ENCODE data around the gene COX5A. TPM values are rescaled to one million over a fixed set of nuclear protein-coding genes. Genes with fewer than 3 reads are reported as not detected.

The COX5A gene
- total and polyA plus RNA-seq, 2 of the 4 experiments (the other 2 are of a cell fraction), result 39.8 to 141 TPM

GRCh38 chr15:74955796-74956647 lies 18.1 kb upstream of the COX5A start:
- no TSS peak for BruUV-seq (replicated peaks)
- Histone ChIP-seq H3K36me3 (ENCODE audit: control insufficient read depth, insufficient read depth, low read length) (no peaks in the 10 kb centered on the region), H2BK120ac (ENCODE audit: low read depth, low read length) (no peak overlapping the region), H2AK5ac (ENCODE audit: low read depth, low read length) (peak overlapping the region; percentile 36; the same call in 1 of the 2 replicates), H3K4me3 (ENCODE audit: insufficient read depth, low read depth, low read length) (peak overlapping the region; percentile 30), H4K20me1 (ENCODE audit: insufficient read depth, low read length) (no peaks in the 10 kb centered on the region; the same call in 1 of the 2 replicates), H3K79me1 (ENCODE audit: low read depth in 1 of 2, low read length in 2 of 2) (no peaks in the 10 kb centered on the region), H3K18ac (ENCODE audit: low read depth, low read length) (no peak overlapping the region), H3K56ac (ENCODE audit: extremely low read depth, insufficient read depth, low read length) (no peak overlapping the region), H3K14ac (replicated peaks; ENCODE audit: low read depth, low read length) (no peak overlapping the region), H3K4me1 (ENCODE audit: control insufficient read depth, insufficient read depth, low read length) (peaks cover 8% of the 10 kb centered on the region; the same call in 1 of the 2 replicates), H2AFZ (replicated peaks; ENCODE audit: low read length, poor library complexity) (peak overlapping the region; percentile 92), H3K9me1 (ENCODE audit: insufficient read depth, low read length) (no peaks in the 10 kb centered on the region), H3K27ac (ENCODE audit: insufficient read depth, low read length) (no peak overlapping the region; the same call in 1 of the 2 replicates), H3K9me3 (ENCODE audit: control insufficient read depth, insufficient read depth, low read length) (no peaks in the 10 kb centered on the region), H3K27me3 (ENCODE audit: control insufficient read depth, insufficient read depth, low read length) (peaks cover 41% of the 10 kb centered on the region), H2BK15ac (ENCODE audit: low read depth, low read length) (no peak overlapping the region), H4K8ac (ENCODE audit: low read depth in 2 of 2, low read length in 2 of 2) (no peak overlapping the region), H3K4ac (ENCODE audit: low read depth, low read length) (no peak overlapping the region), H3K9ac (ENCODE audit: low read depth, low read length) (no peak overlapping the region), H3K23ac (ENCODE audit: low read depth, low read length) (no peak overlapping the region), H4K5ac (ENCODE audit: low read depth, low read length) (no peak overlapping the region), H4K91ac (ENCODE audit: insufficient read depth, low read depth, low read length) (no peak overlapping the region), H2AK9ac (replicated peaks; ENCODE audit: low read depth, low read length, poor library complexity) (peak overlapping the region; percentile 78), H2BK20ac (ENCODE audit: low read depth, low read length) (no peak overlapping the region), H3K4me2 (ENCODE audit: low read depth, low read length) (peak overlapping the region; percentile 17), H2BK5ac (ENCODE audit: low read depth, low read length, poor library complexity, severe bottlenecking) (no peak overlapping the region)
- CTCF ChIA-PET, result interaction anchor here (1.5 kb wide), 1 partner anchor 39 kb away, joined by 3 read pairs; the partner anchor contains the start of gene SCAMP5
- 19% methylated on average over 41 of the region's 88 CpGs; no CpG with 5 or more reads in 1 of the 2 experiments for WGBS, 2 experiments (ENCODE audit: extremely low coverage in 2 of 2, insufficient read length in 1 of 2)
- in situ Hi-C loops (cut with MboI; ENCODE audit: low sequenced_read_pairs) (no loop called here), intact Hi-C loops (cut with micrococcal nuclease) (loop anchor here (2.0 to 10.0 kb wide), 2 partner anchors 249 to 581 kb away; no protein-coding TSS in a partner anchor), dilution Hi-C loops (cut with HindIII; ENCODE audit: low sequenced_read_pairs, unreplicated experiment) (no loop called here)
- ATAC-seq (ENCODE audit: low read depth), result peak; percentile 5; the same call in 1 of the 2 replicates
- POLR2A ChIA-PET (ENCODE audit: unreplicated experiment), result no interaction called here
- peak; percentile 79; the same call in 1 of the 2 replicates for TF ChIP-seq BHLHE40 (IDR thresholded peaks at IDR 0.05; ENCODE audit: low read depth, low read length)
- TF ChIP-seq USF2 (IDR thresholded peaks at IDR 0.05; ENCODE audit: low read depth, low read length), result peak; percentile 83
- TF ChIP-seq CTCF (conservative IDR thresholded peaks at IDR 0.05; ENCODE audit: low read depth, low read length), result peak; percentile 30; the same call in 1 of the 2 replicates
- TF ChIP-seq RCOR1 (IDR thresholded peaks at IDR 0.05; ENCODE audit: insufficient replicate concordance, low read length), result no peak
- DNase-seq, result peak; percentile 26
